H9 (cell line): ENCODE results near the gene USP40. TPM values are rescaled to one million over a fixed set of nuclear protein-coding genes. Genes with fewer than 3 reads are reported as not detected.

Experiments used
- DNase-seq: peaks from one replicate; pipeline ENCODE4 v3.0.0-alpha.2; 2017
- H2AFZ ChIP-seq: one replicate; pipeline ENCODE4 v1.6.1; 2013; ENCODE audit warnings: mild to moderate bottlenecking, low read length, control low read depth, moderate library complexity
- H2AK5ac ChIP-seq: 2 replicates; pipeline ENCODE4 v1.6.1; 2013; ENCODE audit warnings: low read length, control low read depth, mixed read lengths; ENCODE audit not compliant: insufficient read length
- H2BK120ac ChIP-seq: one replicate; pipeline ENCODE4 v1.6.1; 2013; ENCODE audit warnings: low read depth, mild to moderate bottlenecking, low read length, control low read depth, inconsistent platforms; ENCODE audit not compliant: poor library complexity, severe bottlenecking
- H2BK12ac ChIP-seq: 2 replicates; pipeline ENCODE4 v1.6.1; 2013; ENCODE audit warnings: low read length, control low read depth, mixed read lengths, low read depth; ENCODE audit not compliant: insufficient read length
- H2BK15ac ChIP-seq: 2 replicates; pipeline ENCODE4 v1.6.1; 2013; ENCODE audit warnings: low read depth, low read length, control low read depth
- H2BK20ac ChIP-seq: one replicate; pipeline ENCODE4 v1.6.1; 2013; ENCODE audit warnings: low read depth, mild to moderate bottlenecking, low read length, control low read depth, inconsistent platforms; ENCODE audit not compliant: poor library complexity, severe bottlenecking
- H2BK5ac ChIP-seq: 2 replicates; pipeline ENCODE4 v1.6.1; 2013; ENCODE audit warnings: low read length, control low read depth, mixed read lengths; ENCODE audit not compliant: insufficient read length
- H3K14ac ChIP-seq: 2 replicates; pipeline ENCODE4 v1.6.1; 2013; ENCODE audit warnings: low read length, control low read depth; ENCODE audit not compliant: insufficient read depth
- H3K18ac ChIP-seq: 2 replicates; pipeline ENCODE4 v1.6.1; 2013; ENCODE audit warnings: low read depth, mild to moderate bottlenecking, mixed read lengths, low read length, control low read depth; ENCODE audit not compliant: insufficient read length
- H3K23ac ChIP-seq: 2 replicates; pipeline ENCODE4 v1.6.1; 2013; ENCODE audit warnings: low read length, control low read depth, mixed read lengths, low read depth; ENCODE audit not compliant: insufficient read length
- H3K23me2 ChIP-seq: 2 replicates; pipeline ENCODE4 v1.6.1; 2013; ENCODE audit warnings: low read depth, mild to moderate bottlenecking, mixed read lengths, low read length, control low read depth; ENCODE audit not compliant: insufficient read length, poor library complexity, severe bottlenecking
- H3K27ac ChIP-seq: 2 replicates; pipeline ENCODE4 v1.5.1; 2013; ENCODE audit warnings: low read length, control low read depth, mixed read lengths, low read depth; ENCODE audit not compliant: insufficient read length
- H3K27me3 ChIP-seq: 2 replicates; pipeline ENCODE4 v1.6.1; 2013; ENCODE audit warnings: low read length, control low read depth, inconsistent platforms; ENCODE audit not compliant: insufficient read depth
- H3K4ac ChIP-seq: 2 replicates; pipeline ENCODE4 v1.6.1; 2013; ENCODE audit warnings: low read depth, mild to moderate bottlenecking, control low read depth, inconsistent platforms, low read length, moderate library complexity
- H3K4me1 ChIP-seq: 2 replicates; pipeline ENCODE4 v1.6.1; 2013; ENCODE audit warnings: low read length, control low read depth, inconsistent platforms; ENCODE audit not compliant: insufficient read depth
- H3K4me2 ChIP-seq: 2 replicates; pipeline ENCODE4 v1.6.1; 2013; ENCODE audit warnings: low read length, control low read depth, mixed read lengths; ENCODE audit not compliant: insufficient read length, insufficient read depth
- H3K56ac ChIP-seq: 2 replicates; pipeline ENCODE4 v1.6.1; 2013; ENCODE audit warnings: low read depth, mild to moderate bottlenecking, mixed read lengths, low read length, control low read depth; ENCODE audit not compliant: insufficient read length
- H3K79me1 ChIP-seq: 2 replicates; pipeline ENCODE4 v1.6.1; 2013; ENCODE audit warnings: low read depth, mild to moderate bottlenecking, moderate library complexity, low read length, control low read depth, inconsistent platforms; ENCODE audit not compliant: insufficient read depth, poor library complexity, severe bottlenecking
- H3K79me2 ChIP-seq: 2 replicates; pipeline ENCODE4 v1.6.1; 2013; ENCODE audit warnings: low read length, control low read depth, inconsistent platforms; ENCODE audit not compliant: insufficient read depth
- H3K9ac ChIP-seq: 2 replicates; pipeline ENCODE4 v1.6.1; 2013; ENCODE audit warnings: low read length, control low read depth, mixed read lengths; ENCODE audit not compliant: insufficient read length; ENCODE audit errors: extremely low read depth
- H3K9me3 ChIP-seq: one replicate; pipeline ENCODE4 v1.6.1; 2013; ENCODE audit warnings: low read depth, low read length, inconsistent platforms; ENCODE audit not compliant: control insufficient read depth
- H3T11ph ChIP-seq: one replicate; pipeline ENCODE4 v1.6.1; 2013; ENCODE audit warnings: mild to moderate bottlenecking, low read length, control low read depth, inconsistent platforms
- H4K20me1 ChIP-seq: one replicate; pipeline ENCODE4 v1.6.1; 2013; ENCODE audit not compliant: control insufficient read depth, insufficient read length, insufficient read depth
- H4K5ac ChIP-seq: 2 replicates; pipeline ENCODE4 v1.6.1; 2013; ENCODE audit warnings: low read depth, mild to moderate bottlenecking, mixed read lengths, low read length, control low read depth; ENCODE audit not compliant: insufficient read length
- H4K8ac ChIP-seq: replicated peaks from 2 replicates; pipeline ENCODE4 v1.6.1; 2013; ENCODE audit warnings: low read length, control low read depth, mixed read lengths, low read depth; ENCODE audit not compliant: insufficient read length
- H4K91ac ChIP-seq: 2 replicates; pipeline ENCODE4 v1.6.1; 2013; ENCODE audit warnings: low read depth, mild to moderate bottlenecking, moderate library complexity, mixed read lengths, low read length, control low read depth; ENCODE audit not compliant: insufficient read length
- H3K27ac Mint-ChIP-seq, 3 experiments: 2 replicates in 2 of 3; 3 replicates in 1 of 3; pipeline ENCODE4 v1.8.0; 2020 to 2021; ENCODE audit warnings: mixed read lengths in 3 of 3, mild to moderate bottlenecking in 1 of 3, moderate library complexity in 1 of 3
- H3K27me3 Mint-ChIP-seq: 2 replicates; pipeline ENCODE4 v1.8.0; 2021; ENCODE audit warnings: low read depth, mild to moderate bottlenecking, moderate library complexity, mixed read lengths
- H3K36me3 Mint-ChIP-seq, 3 experiments: 2 replicates in 2 of 3; 3 replicates in 1 of 3; pipeline ENCODE4 v1.8.0; 2020 to 2021; ENCODE audit warnings: low read depth in 3 of 3, mixed read lengths in 3 of 3; ENCODE audit not compliant: insufficient read depth in 1 of 3
- H3K4me1 Mint-ChIP-seq, 2 experiments: 2 replicates each; pipeline ENCODE4 v1.8.0; 2020; ENCODE audit warnings: mixed read lengths in 2 of 2
- H3K4me3 Mint-ChIP-seq, 2 experiments: 2 replicates in 1 of 2; 3 replicates in 1 of 2; pipeline ENCODE4 v1.8.0; 2020 to 2021; ENCODE audit warnings: mild to moderate bottlenecking in 2 of 2, mixed read lengths in 2 of 2, moderate library complexity in 1 of 2
- H3K9me3 Mint-ChIP-seq, 2 experiments: 2 replicates in 1 of 2; 3 replicates in 1 of 2; pipeline ENCODE4 v1.8.0; 2020; ENCODE audit warnings: mild to moderate bottlenecking in 2 of 2, mixed read lengths in 2 of 2, moderate library complexity in 1 of 2
- CTCF ChIP-seq: fragments of 200-600 bp; sonication (generic); conservative IDR thresholded peaks from 3 replicates; pipeline ENCODE4 v1.8.0; 2021; ENCODE audit warnings: antibody characterized with exemption, mild to moderate bottlenecking
- WGBS: extraction: QIAGEN DNeasy Blood & Tissue Kit; methylation state at CpG from one replicate; pipeline ENCODE4 v1.1.7; 2013; ENCODE audit warnings: missing lambda C conversion rate, low lambda C conversion rate, mixed read lengths; ENCODE audit not compliant: insufficient read length; ENCODE audit errors: extremely low coverage; 5-methylcytosine and 5-hydroxymethylcytosine counted together
- total RNA-seq: library from RNA; stranded (reverse); gene quantifications from 2 replicates; pipeline ENCODE4 v1.2.1, GENCODE V29; 2021

Gene USP40
- total RNA-seq, 1 experiment from 2014 or later: 7.5 TPM

- Histone ChIP-seq H3K4ac (no peak overlapping the region), H4K5ac (no peak overlapping the region), H3K9me3 (no peaks in the 10 kb centered on the region), H2BK12ac (no peak overlapping the region), H2BK15ac (no peak overlapping the region), H3K4me2 (no peak overlapping the region), H2BK20ac (no peak overlapping the region), H2BK5ac (no peak overlapping the region), H3K27ac (no peak overlapping the region), H3K18ac (no peak overlapping the region), H4K91ac (no peak overlapping the region), H2AFZ (no peak overlapping the region), H3K23me2 (no peaks in the 10 kb centered on the region), H4K8ac (no peak overlapping the region), H3K56ac (no peak overlapping the region), H3K14ac (no peak overlapping the region), H3T11ph (no peak overlapping the region), H3K4me1 (no peaks in the 10 kb centered on the region), H3K9ac (no peak overlapping the region), H3K79me1 (no peaks in the 10 kb centered on the region), H3K79me2 (no peaks in the 10 kb centered on the region), H3K23ac (no peak overlapping the region), H2AK5ac (no peak overlapping the region), H4K20me1 (peaks cover 2% of the 10 kb centered on the region), H3K27me3 (no peaks in the 10 kb centered on the region), H2BK120ac (no peak overlapping the region)
- H3K36me3 Mint-ChIP-seq: peaks cover 20 to 40% (median 33%) of the 10 kb centered on the region in 3 experiments; a peak in 6 of 7 replicates
- no CpG with 5 or more reads among the region's 20 CpGs for WGBS
- H3K9me3 Mint-ChIP-seq: no peaks in the 10 kb centered on the region
- H3K27ac Mint-ChIP-seq: peak overlapping the region in 2 of 3 experiments; percentile 76 to 82; a peak in 3 of 7 replicates
- no peaks in the 10 kb centered on the region; the same call in 1 of the 2 replicates for H3K27me3 Mint-ChIP-seq
- H3K4me1 Mint-ChIP-seq: peaks cover 4 to 6% of the 10 kb centered on the region in 2 experiments
- TF ChIP-seq CTCF: no peak
- DNase-seq: no peak
- H3K4me3 Mint-ChIP-seq: no peak overlapping the region
These were observed 96.4 kb downstream of the USP40 start for GRCh38 chr2:233470011-233470687.
